ENCODE data around the gene ARHGAP26. TPM values are rescaled to one million over a fixed set of nuclear protein-coding genes. Genes with fewer than 3 reads are reported as not detected.

The ARHGAP26 gene
- total and polyA plus RNA-seq, 2 donors (not counting 3 experiments of a cell fraction or from before 2014, with no cell fraction given): 3.1 to 16.2 TPM

GRCh38 chr5:142857405-142857804 lies 87.2 kb downstream of the ARHGAP26 start:
- peaks cover 22% of the 10 kb centered on the region for H3K4me1 ChIP-seq (ENCODE audit: control insufficient read depth, extremely low read depth, insufficient read depth, low read length)
- no peak overlapping the region for H3K4me2 ChIP-seq (ENCODE audit: insufficient read depth, low read length)
- no peaks in the 10 kb centered on the region for H3K9me1 ChIP-seq (replicated peaks; ENCODE audit: control insufficient read depth, extremely low read depth, insufficient read depth, low read length)
- no TSS peak for BruUV-seq (replicated peaks)
- H3K36me3 ChIP-seq (ENCODE audit: control insufficient read depth in 2 of 2, extremely low read depth in 1 of 2, insufficient read depth in 2 of 2, low read length in 2 of 2): no peaks in the 10 kb centered on the region
- H3K9ac ChIP-seq (replicated peaks; ENCODE audit: extremely low read depth, insufficient read depth, low read length): no peak overlapping the region
- dilution Hi-C loops (cut with MboI; ENCODE audit: extremely low pct_ligation_motif_present, low sequenced_read_pairs): no loop called here
- no peaks in the 10 kb centered on the region for H3K79me2 ChIP-seq (ENCODE audit: control insufficient read depth, insufficient read depth, low read length)
- DNase-seq (ENCODE audit: low read depth, low spot score) (peak; percentile 62), FAIRE-seq (no peak)
- intact Hi-C loops (cut with micrococcal nuclease): no loop called here
- ChIA-PET POLR2A (interaction anchor here (0.7 kb wide), 1 partner anchor 28 kb away, joined by 4 read pairs; no protein-coding TSS in a partner anchor), CTCF (interaction anchor here (0.9 to 1.3 kb wide), 6 partner anchors 10 to 144 kb away, joined by 3 to 8 read pairs (median 4); no protein-coding TSS in a partner anchor)
- no peak overlapping the region for H2AFZ ChIP-seq (ENCODE audit: low read depth, low read length)
- no peaks in the 10 kb centered on the region for H3K9me3 ChIP-seq (replicated peaks; ENCODE audit: control insufficient read depth, insufficient read depth, low read length)
- TF ChIP-seq FOS (IDR thresholded peaks at IDR 0.05; ENCODE audit: borderline replicate concordance, insufficient read depth, low read length) (no peak), CTCF (IDR thresholded peaks at IDR 0.05; ENCODE audit: extremely low read depth in 1 of 2, insufficient read depth in 1 of 2, low read depth in 1 of 2, low read length in 2 of 2) (no peak), MAX (IDR thresholded peaks at IDR 0.05; ENCODE audit: insufficient read depth, insufficient read length) (no peak)
- no peak overlapping the region for H3K4me3 ChIP-seq (replicated peaks in 1 of 3; ENCODE audit: insufficient read depth in 1 of 3, low read depth in 1 of 3, low read length in 3 of 3)
- no peak overlapping the region for H3K27ac ChIP-seq (ENCODE audit: insufficient read depth, low read depth, low read length)
- no peaks in the 10 kb centered on the region for H4K20me1 ChIP-seq (replicated peaks; ENCODE audit: control insufficient read depth, extremely low read depth, insufficient read depth, low read length)
- H3K27me3 ChIP-seq (ENCODE audit: control insufficient read depth in 2 of 2, insufficient read depth in 2 of 2, low read length in 2 of 2): no peaks in the 10 kb centered on the region

- H3K36me3 ChIP-seq (ENCODE audit: control insufficient read depth in 2 of 2, extremely low read depth in 1 of 2, insufficient read depth in 2 of 2, low read length in 2 of 2): no peaks in the 10 kb centered on the region
- H3K4me3 ChIP-seq (replicated peaks in 1 of 3; ENCODE audit: insufficient read depth in 1 of 3, low read depth in 1 of 3, low read length in 3 of 3): no peak overlapping the region
- intact Hi-C loops (cut with micrococcal nuclease) (no loop called here), dilution Hi-C loops (cut with MboI; ENCODE audit: extremely low pct_ligation_motif_present, low sequenced_read_pairs) (no loop called here)
- TF ChIP-seq CTCF (IDR thresholded peaks at IDR 0.05; ENCODE audit: extremely low read depth in 1 of 2, insufficient read depth in 1 of 2, low read depth in 1 of 2, low read length in 2 of 2) (no peak), MYC (IDR thresholded peaks at IDR 0.05; ENCODE audit: low read depth, low read length) (no peak), FOS (IDR thresholded peaks at IDR 0.05; ENCODE audit: borderline replicate concordance, insufficient read depth, low read length) (no peak), MAX (IDR thresholded peaks at IDR 0.05; ENCODE audit: insufficient read depth, insufficient read length) (no peak), JUN (IDR thresholded peaks at IDR 0.05; ENCODE audit: borderline replicate concordance, insufficient read depth, insufficient read length, low read depth) (no peak), GATA2 (IDR thresholded peaks at IDR 0.05; ENCODE audit: insufficient read depth, insufficient read length, low read depth, low read length) (no peak), EZH2 (IDR thresholded peaks at IDR 0.05; ENCODE audit: borderline replicate concordance, low read depth, low read length, severe bottlenecking) (no peak), POLR2AphosphoS5 (IDR thresholded peaks at IDR 0.05; ENCODE audit: insufficient read depth, low read depth, low read length) (no peak), POLR2A (IDR thresholded peaks at IDR 0.05; ENCODE audit: low read depth, low read length) (no peak)
- no peak overlapping the region for H3K9ac ChIP-seq (replicated peaks; ENCODE audit: extremely low read depth, insufficient read depth, low read length)
- H3K9me1 ChIP-seq (replicated peaks; ENCODE audit: control insufficient read depth, extremely low read depth, insufficient read depth, low read length): no peaks in the 10 kb centered on the region
- BruUV-seq (replicated peaks): no TSS peak
- peaks cover 14% of the 10 kb centered on the region for H3K4me1 ChIP-seq (ENCODE audit: control insufficient read depth, extremely low read depth, insufficient read depth, low read length)
- DNase-seq (ENCODE audit: low read depth, low spot score) (no peak), FAIRE-seq (no peak)
- no peak overlapping the region for H3K4me2 ChIP-seq (ENCODE audit: insufficient read depth, low read length)
- no peaks in the 10 kb centered on the region for H3K9me3 ChIP-seq (replicated peaks; ENCODE audit: control insufficient read depth, insufficient read depth, low read length)
- H4K20me1 ChIP-seq (replicated peaks; ENCODE audit: control insufficient read depth, extremely low read depth, insufficient read depth, low read length): no peaks in the 10 kb centered on the region
- H3K27ac ChIP-seq (ENCODE audit: insufficient read depth, low read depth, low read length): no peak overlapping the region
- H3K79me2 ChIP-seq (ENCODE audit: control insufficient read depth, insufficient read depth, low read length): no peaks in the 10 kb centered on the region
- H2AFZ ChIP-seq (ENCODE audit: low read depth, low read length): no peak overlapping the region
- H3K27me3 ChIP-seq (ENCODE audit: control insufficient read depth in 2 of 2, insufficient read depth in 2 of 2, low read length in 2 of 2): no peaks in the 10 kb centered on the region
- POLR2A ChIA-PET: no interaction called here
- CTCF ChIA-PET: interaction anchor here (2.2 kb wide), 1 partner anchor 146 kb away, joined by 13 read pairs; no protein-coding TSS in a partner anchor
Observed at GRCh38 chr5:142859037-142859436, 88.9 kb downstream of the ARHGAP26 start.
